ENCODE results near the gene PPP2R2D.
A peak's percentile ranks its signal among the peaks of the same experiment; 100 is the strongest.

PPP2R2D gene

GRCh38 chr10:131869344-131869743, 31.5 kb upstream of the PPP2R2D start:
- DNase-seq: no peak

DNA sequence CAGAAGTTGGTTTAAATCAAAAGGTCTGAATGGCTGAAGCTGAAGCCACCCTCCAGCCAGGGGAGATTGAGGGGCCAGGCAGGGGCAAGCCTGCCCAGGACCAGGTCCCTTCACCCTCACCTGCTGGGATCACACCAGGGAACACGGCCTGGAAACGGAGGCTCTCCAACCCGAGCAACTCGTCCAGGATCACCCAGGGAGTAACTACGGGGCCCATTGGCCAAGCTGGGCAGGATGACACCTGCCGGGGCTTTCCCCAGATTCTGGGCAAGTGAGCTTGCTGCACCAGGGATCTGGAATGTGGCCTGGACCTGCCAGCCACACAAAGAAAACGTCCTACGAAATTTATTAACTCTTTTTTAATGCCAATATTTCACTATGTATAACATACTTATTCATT, 30.4 kb upstream of the PPP2R2D start:
- no peak for DNase-seq

- DNase-seq: no peak
These were observed 29.8 kb upstream of the PPP2R2D start for GRCh38 chr10:131870831-131871672.

GRCh38 chr10:131871673-131872005, 29.2 kb upstream of the PPP2R2D start:
- no peak for DNase-seq

GRCh38 chr10:131872011-131872826, 28.6 kb upstream of the PPP2R2D start:
- DNase-seq: no peak

GRCh38 chr10:131872827-131873375, 27.9 kb upstream of the PPP2R2D start:
- no peak for DNase-seq

DNA sequence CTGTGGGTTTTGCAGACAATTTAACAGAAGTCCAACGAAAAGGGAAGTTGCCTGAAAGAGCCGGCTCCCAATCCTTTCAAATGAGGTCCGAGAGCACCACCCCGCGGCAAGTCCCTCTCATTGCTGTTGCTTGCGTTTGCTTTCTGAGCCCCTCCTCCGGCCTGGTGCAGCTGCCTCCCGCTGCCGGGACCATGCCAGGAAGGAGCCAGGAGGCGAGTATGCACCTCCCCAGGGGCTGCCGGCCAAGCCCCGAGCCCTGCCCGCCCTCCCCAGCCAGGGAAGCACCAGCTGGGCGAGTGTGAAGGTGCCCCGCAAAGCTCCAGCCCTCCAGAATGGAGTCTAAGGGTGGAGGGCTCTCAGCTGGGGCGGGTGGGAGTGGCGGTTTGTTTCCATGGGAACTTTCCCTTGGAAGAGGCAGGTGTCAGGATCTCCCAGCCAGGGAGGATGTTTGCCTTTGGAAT, 25.8 kb upstream of the PPP2R2D start:
- no peak for DNase-seq

DNA sequence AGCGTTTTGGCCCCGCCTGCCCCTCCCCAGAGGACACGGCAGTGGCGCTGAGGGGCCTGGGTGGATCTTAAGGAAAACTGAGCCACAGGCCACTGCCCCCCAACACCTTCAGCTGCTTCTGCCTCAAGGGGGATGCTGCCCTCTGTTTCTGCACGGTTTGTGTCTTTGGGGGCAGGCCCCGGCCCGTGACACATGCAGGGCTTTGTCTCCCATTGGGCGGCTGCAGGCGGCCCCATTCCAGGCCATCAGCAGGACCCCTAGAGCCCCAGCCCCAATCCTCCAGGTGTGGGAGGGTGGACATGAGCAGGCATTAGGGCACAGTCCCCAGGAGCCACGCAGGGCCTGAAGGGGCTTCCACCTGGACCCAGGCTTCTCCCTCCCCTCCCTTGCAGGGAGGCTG, 25.3 kb upstream of the PPP2R2D start:
- DNase-seq: no peak

- no peak for DNase-seq
These were observed 24.8 kb upstream of the PPP2R2D start for GRCh38 chr10:131876017-131876416.

GRCh38 chr10:131876508-131876907, 24.3 kb upstream of the PPP2R2D start:
- DNase-seq: no peak

GRCh38 chr10:131880016-131880590, 20.7 kb upstream of the PPP2R2D start:
- no peak for DNase-seq

GRCh38 chr10:131881104-131881880, 19.5 kb upstream of the PPP2R2D start:
- DNase-seq: no peak

- DNase-seq: no peak
These were observed 18.7 kb upstream of the PPP2R2D start for GRCh38 chr10:131882151-131882550.

- no peak for DNase-seq
These were observed 18.0 kb upstream of the PPP2R2D start for GRCh38 chr10:131882590-131883451.

DNA sequence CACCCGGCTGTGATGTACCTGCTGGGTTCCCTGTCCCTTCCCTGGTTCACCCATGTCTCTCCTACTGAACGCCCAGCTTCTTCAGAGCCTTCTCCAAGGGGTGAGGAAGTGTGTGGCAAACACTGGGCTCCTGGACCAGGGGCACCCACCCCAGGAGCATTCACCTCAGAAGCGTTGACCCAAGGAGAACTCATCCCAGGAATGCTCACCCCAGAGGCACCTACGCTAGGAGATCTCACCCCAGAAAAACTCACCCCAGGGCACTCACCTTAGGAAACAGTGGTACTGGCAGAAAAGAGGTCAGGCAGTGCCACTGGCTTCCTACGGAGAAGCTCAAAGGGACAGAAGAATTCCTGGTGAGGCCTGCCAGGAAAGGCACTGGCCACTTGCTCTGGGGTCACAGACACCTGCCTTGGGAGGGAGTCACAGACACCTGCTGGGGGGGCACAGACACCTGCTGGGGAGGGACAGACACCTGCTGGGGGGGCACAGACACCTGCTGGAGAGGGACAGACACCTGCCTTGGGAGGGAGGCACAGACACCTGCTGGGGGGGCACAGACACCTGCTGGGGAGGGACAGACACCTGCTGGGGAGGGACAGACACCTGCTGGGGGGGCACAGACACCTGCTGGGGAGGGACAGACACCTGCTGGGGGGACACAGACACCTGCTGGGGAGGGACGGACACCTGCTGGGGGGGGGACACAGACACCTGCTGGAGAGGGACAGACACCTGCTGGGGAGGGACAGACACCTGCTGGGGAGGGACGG, 17.0 kb upstream of the PPP2R2D start:
- peak; percentile 22 for DNase-seq

GRCh38 chr10:131885391-131886165, 15.2 kb upstream of the PPP2R2D start:
- DNase-seq: peak; percentile 68

DNA sequence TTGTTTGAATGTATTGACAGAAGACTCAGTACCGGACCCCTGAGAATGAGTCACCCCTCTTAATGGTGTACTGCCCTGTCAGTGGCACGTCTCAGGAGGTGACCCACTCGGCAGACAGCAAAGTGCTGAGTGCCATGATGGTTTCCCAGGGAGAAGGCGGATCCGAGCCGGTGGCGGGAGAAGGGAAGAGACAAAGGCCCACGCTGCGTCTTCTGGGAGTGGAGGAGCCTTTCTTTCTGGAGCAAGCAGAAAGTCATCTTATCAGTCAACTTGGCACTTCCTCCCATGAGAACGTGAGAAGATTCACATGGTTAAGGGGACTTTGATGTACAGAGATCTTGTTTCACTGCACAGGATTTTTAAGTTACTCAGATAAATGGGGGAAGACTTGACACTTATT, 14.6 kb upstream of the PPP2R2D start:
- no peak for DNase-seq

- peak; percentile 16 for DNase-seq
These were observed 12.6 kb upstream of the PPP2R2D start for GRCh38 chr10:131888186-131888604.

GRCh38 chr10:131889755-131890154, 11.1 kb upstream of the PPP2R2D start:
- no peak for DNase-seq
